HepG2 (cell line): ENCODE results near the gene HOMEZ. TPM values are rescaled to one million over a fixed set of nuclear protein-coding genes. Genes with fewer than 3 reads are reported as not detected.

Experiments
- CREM ChIP-seq, 2 experiments: sonication (generic) in 1 of 2; formaldehyde crosslinking in 1 of 2; IDR thresholded peaks; 2 replicates each; pipeline versions ENCODE4 v1.4.0 to v1.6.1; 2016 to 2020; ENCODE audit warnings: antibody characterized with exemption in 1 of 2, mild to moderate bottlenecking in 1 of 2, missing genetic modification reagents in 1 of 2
- GTF3A ChIP-seq: sonication (generic); formaldehyde crosslinking; conservative IDR thresholded peaks from 2 replicates; pipeline ENCODE4 v1.4.0; 2020; ENCODE audit warnings: mild to moderate bottlenecking, missing genetic modification reagents
- ISX ChIP-seq: sonication (generic); formaldehyde crosslinking; conservative IDR thresholded peaks from 2 replicates; pipeline ENCODE4 v1.5.0; 2020; ENCODE audit warnings: missing genetic modification reagents
- JUNB ChIP-seq: sonication (generic); formaldehyde crosslinking; IDR thresholded peaks from 2 replicates; pipeline ENCODE4 v1.8.0; 2022; ENCODE audit warnings: missing genetic modification reagents, mild to moderate bottlenecking, borderline replicate concordance
- NPAS2 ChIP-seq: sonication (generic); formaldehyde crosslinking; IDR thresholded peaks from 2 replicates; pipeline ENCODE4 v1.8.0; 2022; ENCODE audit warnings: mild to moderate bottlenecking, missing genetic modification reagents, borderline replicate concordance
- RAD51 ChIP-seq: fragments of 450-650 bp; IDR thresholded peaks from 2 replicates; pipeline ENCODE4 v1.6.1; 2016; ENCODE audit warnings: borderline replicate concordance
- SIX1 ChIP-seq: sonication (generic); formaldehyde crosslinking; IDR thresholded peaks from 2 replicates; pipeline ENCODE4 v1.4.0; 2020; ENCODE audit warnings: missing genetic modification reagents, borderline replicate concordance
- TFAP4 ChIP-seq: sonication (generic); IDR thresholded peaks from 2 replicates; pipeline ENCODE4 v1.6.1; 2016; ENCODE audit warnings: low read depth, borderline replicate concordance
- THAP7 ChIP-seq: sonication (generic); formaldehyde crosslinking; IDR thresholded peaks from 2 replicates; pipeline ENCODE4 v1.8.1; 2023; ENCODE audit warnings: mild to moderate bottlenecking, missing genetic modification reagents
- TOPORS ChIP-seq: sonication (generic); formaldehyde crosslinking; IDR thresholded peaks from 2 replicates; pipeline ENCODE4 v1.8.0; 2023; ENCODE audit warnings: mild to moderate bottlenecking, missing genetic modification reagents
- ZBTB10 ChIP-seq: sonication (generic); formaldehyde crosslinking; IDR thresholded peaks from 2 replicates; pipeline ENCODE4 v1.4.0; 2020; ENCODE audit warnings: missing genetic modification reagents, borderline replicate concordance
- ZBTB43 ChIP-seq: sonication (generic); formaldehyde crosslinking; conservative IDR thresholded peaks from 2 replicates; pipeline ENCODE4 v1.4.0; 2020; ENCODE audit warnings: missing genetic modification reagents
- ZBTB49 ChIP-seq: sonication (generic); formaldehyde crosslinking; IDR thresholded peaks from 2 replicates; pipeline ENCODE4 v1.4.0; 2020; ENCODE audit warnings: missing genetic modification reagents, borderline replicate concordance
- ZBTB7A ChIP-seq: sonication (generic); formaldehyde crosslinking; IDR thresholded peaks from 2 replicates; pipeline ENCODE4 v1.8.0; 2022; ENCODE audit warnings: mild to moderate bottlenecking, missing genetic modification reagents
- ZNF224 ChIP-seq: sonication (generic); formaldehyde crosslinking; IDR thresholded peaks from 2 replicates; pipeline ENCODE4 v1.5.0; 2020; ENCODE audit warnings: mild to moderate bottlenecking, missing genetic modification reagents
- ZNF503 ChIP-seq: sonication (generic); formaldehyde crosslinking; IDR thresholded peaks from 2 replicates; pipeline ENCODE4 v1.4.0; 2020; ENCODE audit warnings: missing genetic modification reagents
- ZNF724P ChIP-seq: sonication (generic); formaldehyde crosslinking; IDR thresholded peaks from 2 replicates; pipeline ENCODE4 v1.8.0; 2022; ENCODE audit warnings: missing genetic modification reagents, borderline replicate concordance
- ZNF782 ChIP-seq: sonication (generic); formaldehyde crosslinking; IDR thresholded peaks from 2 replicates; pipeline ENCODE4 v1.4.0; 2020; ENCODE audit warnings: missing genetic modification reagents, mild to moderate bottlenecking, borderline replicate concordance
- polyA plus RNA-seq, 8 experiments: library from polyadenylated mRNA; depleted of rRNA in 3 of 8; stranded (reverse) in 7 of 8; unstranded in 1 of 8; fragments of >200 nt; fragmentation: Illumina TruSeq in 4 of 8; extraction: Trizol in 4 of 8; gene quantifications; 2 replicates each; pipeline versions ENCODE4 v1.2.1 to v1.2.3, GENCODE V29; 2011 to 2016; ENCODE audit warnings: low read depth in 4 of 8, missing spikeins in 1 of 8, mixed read lengths in 1 of 8; ENCODE audit not compliant: insufficient read depth in 1 of 8
- total RNA-seq, 5 experiments: library from RNA; depleted of rRNA; stranded (reverse); fragments of >200 nt; fragmentation: Illumina TruSeq; extraction: Trizol; gene quantifications; 2 replicates each; pipeline ENCODE4 v1.2.3, GENCODE V29; 2016; ENCODE audit warnings: low read depth in 1 of 5

HOMEZ gene
- total and polyA plus RNA-seq, 2 of the 13 experiments (the other 11 are each of a cell fraction or from before 2014, with no cell fraction given) = 14.5 to 31.8 TPM

- TF ChIP-seq ZBTB49 (CRISPR knock-in tag) (peak; percentile 41; the same call in 1 of the 2 replicates), NPAS2 (no peak), RAD51 (no peak), ZNF503 (CRISPR knock-in tag) (no peak), ZNF224 (no peak), ZNF724P (CRISPR knock-in tag) (peak; percentile 52; the same call in 1 of the 2 replicates), ZBTB7A (no peak), ZBTB10 (CRISPR knock-in tag) (no peak), ZBTB43 (CRISPR knock-in tag) (no peak), ZNF782 (no peak), ISX (CRISPR knock-in tag) (no peak), TOPORS (CRISPR knock-in tag) (0 out of 2 replicates have a peak, but pooled peaks have one; percentile 23), THAP7 (CRISPR knock-in tag) (no peak), SIX1 (CRISPR knock-in tag) (no peak), TFAP4 (no peak), JUNB (CRISPR knock-in tag) (no peak), CREM (IDR thresholded peaks at IDR 0.05) (no peak), CREM (CRISPR knock-in tag; IDR thresholded peaks at IDR 0.05) (no peak), GTF3A (no peak)
These were observed 42.2 kb upstream of the HOMEZ start (continued) for GRCh38 chr14:23327947-23328744.
